GM12873 (cell line): ENCODE results near the gene PBX3.

ENCODE experiments used
- CTCF ChIP-seq: IDR thresholded peaks from 2 replicates; pipeline ENCODE4 v1.5.1; 2012; ENCODE audit warnings: low read depth, mild to moderate bottlenecking, moderate library complexity, low read length, control low read depth; ENCODE audit not compliant: insufficient read depth; ENCODE audit errors: missing control alignments

PBX3 gene

DNA sequence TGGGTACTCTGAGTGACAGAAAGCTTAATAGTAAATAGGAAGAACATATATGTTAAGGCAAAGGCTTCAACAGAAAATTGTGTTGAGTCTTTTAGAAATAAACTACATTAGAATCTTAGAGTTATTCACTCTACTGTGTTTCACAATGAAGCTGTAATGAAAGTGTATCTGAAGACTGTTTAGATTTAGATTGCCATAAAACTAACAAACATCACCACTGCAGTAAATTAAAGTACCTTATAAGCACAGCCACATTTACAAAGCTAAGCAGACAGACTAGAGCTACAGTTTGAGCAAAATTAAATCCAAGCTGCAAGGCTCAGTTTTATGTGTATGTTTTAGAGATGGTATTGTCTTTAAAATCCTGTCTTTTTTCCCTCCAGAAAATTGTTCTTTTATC lies 172.4 kb downstream of the PBX3 start:
- no peak for TF ChIP-seq CTCF

DNA sequence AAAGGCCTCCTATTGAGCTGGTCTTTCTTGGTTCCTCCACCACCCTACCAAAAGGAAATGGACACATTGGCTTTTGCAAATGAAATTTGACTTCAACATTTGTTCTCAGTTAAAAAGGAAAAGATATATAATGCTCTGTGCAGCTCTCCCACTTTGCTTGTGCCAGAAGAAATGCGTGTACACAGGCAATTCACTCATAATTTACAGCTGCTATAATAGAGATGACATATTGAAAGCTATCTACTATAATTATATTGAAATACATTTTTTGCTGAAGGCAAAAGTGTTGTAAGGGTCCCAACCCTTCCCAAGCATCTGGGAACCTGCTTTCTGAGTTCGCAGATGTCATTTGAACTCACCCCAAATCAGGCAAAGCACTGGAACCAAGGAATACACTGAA lies 173.2 kb downstream of the PBX3 start:
- TF ChIP-seq CTCF = no peak

- TF ChIP-seq CTCF = no peak
Observed at GRCh38 chr9:125922854-125923253, 175.7 kb downstream of the PBX3 start.

GRCh38 chr9:125924351-125924750 lies 177.2 kb downstream of the PBX3 start:
- no peak for TF ChIP-seq CTCF

- no peak for TF ChIP-seq CTCF
Observed at GRCh38 chr9:125926936-125927335, 179.8 kb downstream of the PBX3 start.

GRCh38 chr9:125929846-125930245 lies 182.7 kb downstream of the PBX3 start:
- TF ChIP-seq CTCF = no peak

- no peak for TF ChIP-seq CTCF
Observed at GRCh38 chr9:125931211-125931610, 184.0 kb downstream of the PBX3 start.

DNA sequence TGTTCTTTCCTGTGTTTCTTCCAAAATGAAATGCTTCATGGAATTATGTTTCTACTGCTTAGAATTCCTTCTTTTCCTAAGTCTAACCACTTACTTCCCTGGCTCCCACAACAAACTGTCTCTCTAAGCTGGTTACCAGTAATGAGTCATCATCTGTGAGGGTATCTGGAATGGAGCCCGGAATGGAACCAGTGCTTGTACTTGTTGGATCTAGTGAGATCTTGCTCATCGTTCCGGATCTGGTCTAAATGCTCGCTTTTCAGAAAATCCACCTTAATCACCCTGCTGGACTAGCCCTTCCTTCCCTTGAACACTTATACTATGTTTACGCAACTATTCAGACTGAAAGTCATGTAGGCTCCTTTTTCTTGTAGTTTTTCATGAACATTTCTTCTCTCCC lies 184.8 kb downstream of the PBX3 start:
- no peak for TF ChIP-seq CTCF
